ENCODE data around the gene PSPN. TPM values are rescaled to one million over a fixed set of nuclear protein-coding genes. Genes with fewer than 3 reads are reported as not detected.

The PSPN gene
- total and polyA plus RNA-seq, 12 donors = 0.48 to 3.6 (median 1.2) TPM

DNA sequence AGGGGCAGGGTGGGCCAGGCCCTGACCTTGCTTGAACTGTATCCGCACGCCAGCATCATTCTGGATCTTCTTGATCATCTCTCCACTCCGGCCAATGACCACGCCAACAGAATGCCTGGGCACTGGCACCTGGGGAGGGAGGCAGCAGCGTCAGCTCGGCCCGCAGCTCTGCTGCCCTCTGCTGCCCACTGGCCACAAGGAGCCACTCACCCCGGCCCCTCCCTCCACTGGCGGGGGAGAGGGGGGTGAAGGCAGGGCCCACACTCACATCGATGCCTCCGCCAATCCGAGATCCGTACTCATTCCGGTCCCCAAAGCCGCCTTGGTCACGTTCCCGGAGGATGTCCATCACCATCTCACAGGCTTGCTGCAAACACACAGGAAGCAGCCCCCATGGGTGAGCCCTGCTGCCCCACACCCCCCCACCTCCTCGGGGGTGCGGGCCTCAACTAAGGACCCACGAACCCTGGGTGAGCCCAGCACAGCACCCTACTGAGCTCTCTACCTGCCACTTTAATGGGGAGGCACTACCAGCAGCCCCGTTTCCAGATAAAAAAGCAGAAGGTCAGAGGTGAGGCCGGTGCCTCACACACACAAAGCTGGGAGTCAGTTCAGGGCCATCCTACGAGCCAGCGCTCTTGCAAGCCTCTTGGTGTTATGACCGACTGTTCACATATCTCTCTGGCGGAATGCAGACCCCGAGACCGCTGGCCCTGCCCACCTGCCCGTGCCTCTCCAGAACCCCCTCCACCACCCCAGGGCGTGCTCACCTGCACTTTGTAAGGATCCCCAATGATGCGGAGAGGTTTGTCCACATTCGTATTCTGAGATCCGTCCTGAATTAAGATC, 42.2 kb upstream of the PSPN start:
- no peaks in the 10 kb centered on the region for H3K27me3 ChIP-seq
- no peaks in the 10 kb centered on the region for H3K9me3 ChIP-seq (replicated peaks in 1 of 3)
- intact Hi-C loops (cut with DNase I) = no loop called here
- peak; percentile 70 to 87 (median 77) for DNase-seq
- H3K4me3 ChIP-seq = no peak overlapping the region
- H3K27ac ChIP-seq = peak overlapping the region in 4 of 5 donors; percentile 5 to 73 (median 38)
- peaks cover 0 to 78% of the 10 kb centered on the region in 2 donors for H3K36me3 ChIP-seq (replicated peaks in 1 of 2)
- no peak for TF ChIP-seq POLR2A (IDR thresholded peaks at IDR 0.05)
- TF ChIP-seq, protein P1, sequence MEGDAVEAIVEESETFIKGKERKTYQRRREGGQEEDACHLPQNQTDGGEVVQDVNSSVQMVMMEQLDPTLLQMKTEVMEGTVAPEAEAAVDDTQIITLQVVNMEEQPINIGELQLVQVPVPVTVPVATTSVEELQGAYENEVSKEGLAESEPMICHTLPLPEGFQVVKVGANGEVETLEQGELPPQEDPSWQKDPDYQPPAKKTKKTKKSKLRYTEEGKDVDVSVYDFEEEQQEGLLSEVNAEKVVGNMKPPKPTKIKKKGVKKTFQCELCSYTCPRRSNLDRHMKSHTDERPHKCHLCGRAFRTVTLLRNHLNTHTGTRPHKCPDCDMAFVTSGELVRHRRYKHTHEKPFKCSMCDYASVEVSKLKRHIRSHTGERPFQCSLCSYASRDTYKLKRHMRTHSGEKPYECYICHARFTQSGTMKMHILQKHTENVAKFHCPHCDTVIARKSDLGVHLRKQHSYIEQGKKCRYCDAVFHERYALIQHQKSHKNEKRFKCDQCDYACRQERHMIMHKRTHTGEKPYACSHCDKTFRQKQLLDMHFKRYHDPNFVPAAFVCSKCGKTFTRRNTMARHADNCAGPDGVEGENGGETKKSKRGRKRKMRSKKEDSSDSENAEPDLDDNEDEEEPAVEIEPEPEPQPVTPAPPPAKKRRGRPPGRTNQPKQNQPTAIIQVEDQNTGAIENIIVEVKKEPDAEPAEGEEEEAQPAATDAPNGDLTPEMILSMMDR (IDR thresholded peaks at IDR 0.05) = peak; percentile 36 to 75 (median 60)
- WGBS, 4 donors = 47 to 55% (median 51%) methylated on average over 11 to 33 of the region's 33 CpGs
- peaks cover under 1 to 30% of the 10 kb centered on the region in 2 donors for H3K4me1 ChIP-seq (replicated peaks in 1 of 2)

- no peaks in the 10 kb centered on the region for H3K27me3 ChIP-seq
- H3K9me3 ChIP-seq (replicated peaks in 1 of 3) = no peaks in the 10 kb centered on the region
- peaks cover 0 to 19% of the 10 kb centered on the region in 2 donors for H3K4me1 ChIP-seq (replicated peaks in 1 of 2)
- no peak for DNase-seq
- H3K27ac ChIP-seq = peak overlapping the region in 2 of 5 donors; percentile 32 to 73
- H3K36me3 ChIP-seq (replicated peaks in 1 of 2) = peaks cover 0 to 76% of the 10 kb centered on the region in 2 donors
- TF ChIP-seq, protein P1 (IDR thresholded peaks at IDR 0.05) = no peak
- no peak for TF ChIP-seq POLR2A (IDR thresholded peaks at IDR 0.05)
- intact Hi-C loops (cut with DNase I) = no loop called here
- WGBS, 4 donors = 88 to 92% (median 91%) methylated on average over 17 to 29 of the region's 29 CpGs
- no peak overlapping the region for H3K4me3 ChIP-seq
Measured at GRCh38 chr19:6416658-6417405, 41.1 kb upstream of the PSPN start.

DNA sequence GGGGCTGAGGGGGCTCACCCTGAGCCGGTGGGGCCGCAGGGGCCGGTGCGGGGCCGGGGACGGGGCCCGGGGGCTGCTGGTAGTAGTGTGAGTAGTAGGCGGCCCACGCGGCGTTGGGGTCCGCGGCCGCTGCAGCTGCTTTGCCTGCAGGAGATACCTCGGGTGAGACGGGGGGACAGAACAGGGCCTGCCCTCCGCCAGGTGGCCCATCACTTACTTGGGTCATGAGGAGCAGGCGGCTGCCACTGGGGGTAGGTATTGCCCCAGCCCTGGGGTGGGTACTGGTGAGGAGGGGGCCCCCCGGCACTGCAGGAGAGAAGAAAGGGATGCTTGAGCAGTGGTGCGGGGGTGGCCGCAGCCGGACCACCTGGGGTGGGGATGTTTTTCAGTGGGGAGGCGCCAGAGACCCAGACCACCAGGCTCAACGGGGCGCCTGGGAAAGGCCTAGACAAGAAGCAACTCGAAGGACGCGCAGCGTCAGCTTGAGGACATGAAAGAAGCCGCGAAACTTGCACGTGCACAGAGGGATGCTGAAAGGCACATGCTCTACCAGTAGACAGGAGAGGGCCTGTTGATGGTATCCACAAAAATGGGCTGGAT, 40.0 kb upstream of the PSPN start:
- intact Hi-C loops (cut with DNase I) = no loop called here
- Histone ChIP-seq H3K4me1 (replicated peaks in 1 of 2) (peaks cover 0 to 12% of the 10 kb centered on the region in 2 donors), H3K36me3 (replicated peaks in 1 of 2) (peaks cover 0 to 67% of the 10 kb centered on the region in 2 donors), H3K9me3 (replicated peaks in 1 of 3) (no peaks in the 10 kb centered on the region), H3K4me3 (no peak overlapping the region), H3K27me3 (no peaks in the 10 kb centered on the region), H3K27ac (no peak overlapping the region)
- TF ChIP-seq POLR2A (IDR thresholded peaks at IDR 0.05) = no peak
- TF ChIP-seq, protein P1 (IDR thresholded peaks at IDR 0.05) = no peak
- DNase-seq = no peak
- 90 to 92% (median 92%) methylated on average over 16 to 32 of the region's 32 CpGs for WGBS, 4 donors

Data from adrenal gland (tissue), 12 donors.